ENCODE measurements around the gene ADH6. TPM values are rescaled to one million over a fixed set of nuclear protein-coding genes. Genes with fewer than 3 reads are reported as not detected.

The ADH6 gene
- total and polyA plus RNA-seq, 2 of the 8 experiments (the other 6 are each of a cell fraction or from before 2014, with no cell fraction given): not detected

GRCh38 chr4:99165978-99166377, 53.1 kb downstream of the ADH6 start:
- Histone ChIP-seq H2BK120ac (replicated peaks; ENCODE audit: low read depth, low read length) (no peak overlapping the region), H3K23ac (ENCODE audit: insufficient read length) (no peak overlapping the region), H2BK20ac (ENCODE audit: low read length) (no peak overlapping the region), H4K8ac (ENCODE audit: extremely low read depth, insufficient read depth, low read length) (no peak overlapping the region), H3K4me1 (replicated peaks in 1 of 4; ENCODE audit: control insufficient read depth in 3 of 4, insufficient read depth in 4 of 4, low read length in 3 of 4) (no peaks in the 10 kb centered on the region), H3K79me1 (ENCODE audit: low read depth, low read length) (no peaks in the 10 kb centered on the region), H3K9ac (replicated peaks in 1 of 4; ENCODE audit: extremely low read depth in 1 of 4, low read depth in 3 of 4, low read length in 3 of 4) (no peak overlapping the region), H3K27ac (ENCODE audit: low read depth, low read length) (no peak overlapping the region), H3K9me3 (ENCODE audit: insufficient read depth in 2 of 2, low read depth in 1 of 2, low read length in 1 of 2) (no peaks in the 10 kb centered on the region; a peak in 1 of 4 replicates), H3K4me3 (ENCODE audit: extremely low read depth in 1 of 4, insufficient read depth in 2 of 4, low read depth in 3 of 4, low read length in 4 of 4) (no peak overlapping the region), H3K18ac (ENCODE audit: extremely low read depth, low read length) (no peak overlapping the region), H3K27me3 (replicated peaks in 1 of 4; ENCODE audit: control insufficient read depth in 3 of 4, extremely low read depth in 1 of 4, insufficient read depth in 3 of 4, low read length in 3 of 4) (no peaks in the 10 kb centered on the region), H2AFZ (ENCODE audit: low read length) (no peak overlapping the region), H2BK15ac (ENCODE audit: low read length) (no peak overlapping the region), H3K14ac (ENCODE audit: insufficient read length) (no peak overlapping the region), H3K4ac (replicated peaks; ENCODE audit: insufficient read length, low read depth, low read length) (no peak overlapping the region), H3K79me2 (ENCODE audit: control insufficient read depth in 1 of 2, insufficient read depth in 2 of 2, low read length in 2 of 2) (no peaks in the 10 kb centered on the region), H4K5ac (ENCODE audit: insufficient read length, low read depth, low read length) (no peak overlapping the region), H3K4me2 (ENCODE audit: insufficient read depth in 1 of 2, low read depth in 2 of 2, low read length in 2 of 2) (no peak overlapping the region), H2AK5ac (ENCODE audit: low read depth, low read length) (no peak overlapping the region), H3K36me3 (ENCODE audit: control insufficient read depth in 2 of 4, insufficient read depth in 4 of 4, low read length in 3 of 4) (no peaks in the 10 kb centered on the region), H3K23me2 (ENCODE audit: low read depth, low read length) (no peaks in the 10 kb centered on the region), H2BK5ac (ENCODE audit: low read depth, low read length) (no peak overlapping the region), H4K91ac (replicated peaks; ENCODE audit: insufficient read length, low read length) (no peak overlapping the region), H2BK12ac (ENCODE audit: low read depth, low read length) (no peak overlapping the region), H3K56ac (replicated peaks; ENCODE audit: insufficient read length, low read depth, low read length) (no peak overlapping the region), H4K20me1 (replicated peaks in 1 of 2; ENCODE audit: control insufficient read depth in 1 of 2, insufficient read depth in 2 of 2, low read length in 2 of 2) (no peaks in the 10 kb centered on the region)
- no peak for FAIRE-seq
- no peak for DNase-seq (ENCODE audit: low read depth in 1 of 2, low spot score in 2 of 2)
- ChIA-PET CTCF (ENCODE audit: partially characterized antibody) (no interaction called here), POLR2A (ENCODE audit: partially characterized antibody) (no interaction called here)
- 100% methylated on average over 1 of the region's 1 CpG; no CpG with 5 or more reads in 1 of the 2 experiments for WGBS, 2 experiments (ENCODE audit: extremely low coverage in 1 of 2, insufficient coverage in 1 of 2, insufficient read length in 1 of 2, insufficient replicate concordance in 2 of 2, low coverage in 1 of 2, low lambda C conversion rate in 2 of 2, missing lambda C conversion rate in 1 of 2)
- TF ChIP-seq MAX (IDR thresholded peaks at IDR 0.05) (no peak), HDAC6 (IDR thresholded peaks at IDR 0.05; ENCODE audit: low read depth, low read length) (no peak), HDAC2 (IDR thresholded peaks at IDR 0.05; ENCODE audit: borderline replicate concordance in 1 of 2, low read depth in 2 of 2, low read length in 2 of 2) (no peak), PHF8 (conservative IDR thresholded peaks at IDR 0.05; ENCODE audit: low read depth, low read length) (no peak), KDM4A (IDR thresholded peaks at IDR 0.05; ENCODE audit: low read depth, low read length, severe bottlenecking) (no peak), RFX5 (IDR thresholded peaks at IDR 0.05; ENCODE audit: borderline replicate concordance, low read depth, low read length) (no peak), BACH1 (IDR thresholded peaks at IDR 0.05; ENCODE audit: low read length) (no peak), TAF1 (IDR thresholded peaks at IDR 0.05; ENCODE audit: low read depth, low read length) (no peak), POU5F1 (IDR thresholded peaks at IDR 0.05; ENCODE audit: low read depth, low read length) (no peak), POLR2AphosphoS5 (IDR thresholded peaks at IDR 0.05; ENCODE audit: low read depth, low read length) (no peak), BCL11A (IDR thresholded peaks at IDR 0.05; ENCODE audit: low read depth in 2 of 2, low read length in 2 of 2) (no peak), CTBP2 (IDR thresholded peaks at IDR 0.05; ENCODE audit: borderline replicate concordance, insufficient read depth, insufficient read length, low read length) (no peak), EZH2 (IDR thresholded peaks at IDR 0.05; ENCODE audit: low read depth, low read length, severe bottlenecking) (no peak), FOSL1 (IDR thresholded peaks at IDR 0.05; ENCODE audit: insufficient read depth, low read depth, low read length) (no peak), MAFK (IDR thresholded peaks at IDR 0.05; ENCODE audit: low read depth, low read length) (no peak)
